NT2/D1 (cell line): ENCODE results near the gene STEAP4.

Experiments used
- SUZ12 ChIP-seq: IDR thresholded peaks from 2 replicates; pipeline ENCODE4 v1.6.1; 2011; ENCODE audit not compliant: insufficient read length, insufficient read depth; ENCODE audit errors: extremely low read depth
- YY1 ChIP-seq: IDR thresholded peaks from 2 replicates; pipeline ENCODE4 v1.6.1; 2011; ENCODE audit not compliant: insufficient read length, insufficient read depth
- ZNF274 ChIP-seq: IDR thresholded peaks from 2 replicates; pipeline ENCODE4 v1.6.1; 2011; ENCODE audit warnings: mild to moderate bottlenecking, low read depth, low read length

- TF ChIP-seq SUZ12 (no peak), ZNF274 (no peak), YY1 (no peak)
Measured at GRCh38 chr7:88321694-88322093, 15.0 kb upstream of the STEAP4 start.
